ENCODE results near the gene SH3BP2.

- no peak for TF ChIP-seq CTCF (IDR thresholded peaks at IDR 0.05)
- TF ChIP-seq POLR2A (IDR thresholded peaks at IDR 0.05): no peak
These were observed 11.6 kb downstream of the SH3BP2 start for GRCh38 chr4:2804449-2804972.

All from body of pancreas (tissue), 4 donors.